K562 (cell line): Measurements from ENCODE around the gene MRM2. TPM values are rescaled to one million over a fixed set of nuclear protein-coding genes. Genes with fewer than 3 reads are reported as not detected.

Experiments
- ATAC-seq: fragments of 200-7000 bp; cut with Tn5 transposase; 3 replicates; pipeline ENCODE4 v1.9.1; 2020; ENCODE audit warnings: moderate library complexity
- BruUV-seq: library from RNA; stranded (reverse); fragments of 400-500 nt; replicated peaks from 2 replicates; lab custom pipeline; 2021; lab: Mats Ljungman, UMichigan
- CTCF ChIA-PET: fragments of 300-600 bp; formaldehyde crosslinking; extraction: SDS; loops from one replicate; lab custom pipeline; 2021; ENCODE audit warnings: low intra/inter-chr PET ratio; lab: Yijun Ruan, JAX
- POLR2A ChIA-PET: fragments of 300-600, 350-650 bp; sonication (Branson Sonifier 250); formaldehyde crosslinking; extraction: SDS; loops from one replicate; lab custom pipeline; 2021; ENCODE audit warnings: antibody characterized with exemption, inconsistent platforms; lab: Yijun Ruan, JAX
- DNase-seq, 4 experiments: peaks; one replicate each; pipeline versions ENCODE4 v3.0.0 to v3.0.0-alpha.2; 2011 to 2018; ENCODE audit warnings: low spot score in 3 of 4, mixed read lengths in 3 of 4; ENCODE audit errors: extremely low read depth in 1 of 4
- FAIRE-seq: peaks from 2 replicates; lab custom pipeline; 2011; peaks lifted over from hg19 to GRCh38; lab: Jason Lieb, UNC
- H2AFZ ChIP-seq: 2 replicates; pipeline ENCODE4 v1.6.0; 2011; ENCODE audit warnings: low read depth, low read length, control low read depth, inconsistent platforms
- H3K27ac ChIP-seq: fragments of 200-600 bp; 3 replicates; pipeline ENCODE4 v1.8.0; 2011; ENCODE audit warnings: low read depth, mild to moderate bottlenecking, control low read depth, inconsistent platforms, low read length, moderate library complexity, mixed read lengths; ENCODE audit errors: extremely low read depth
- H3K27me3 ChIP-seq, 2 experiments: fragments of 300-600 bp in 1 of 2; 2 replicates in 1 of 2; 3 replicates in 1 of 2; pipeline versions ENCODE4 v1.6.0 to v1.8.0; 2011; ENCODE audit warnings: inconsistent platforms in 2 of 2, low read length in 2 of 2, mild to moderate bottlenecking in 1 of 2, mixed read lengths in 1 of 2, moderate library complexity in 1 of 2; ENCODE audit not compliant: control insufficient read depth in 2 of 2, insufficient read depth in 2 of 2
- H3K36me3 ChIP-seq: fragments of 300-600 bp; 3 replicates; pipeline ENCODE4 v1.8.0; 2011; ENCODE audit warnings: mild to moderate bottlenecking, low read length, inconsistent platforms; ENCODE audit not compliant: control insufficient read depth, insufficient read depth
- H3K4me1 ChIP-seq, 2 experiments: fragments of 200-600 bp in 1 of 2; replicated peaks in 1 of 2; 2 replicates in 1 of 2; 3 replicates in 1 of 2; pipeline versions ENCODE4 v1.5.1 to v1.8.0; 2011; ENCODE audit warnings: inconsistent platforms in 2 of 2, low read length in 2 of 2, mild to moderate bottlenecking in 1 of 2, mixed read lengths in 1 of 2, moderate library complexity in 1 of 2; ENCODE audit not compliant: control insufficient read depth in 2 of 2, insufficient read depth in 2 of 2
- H3K4me2 ChIP-seq: 2 replicates; pipeline ENCODE4 v1.6.1; 2011; ENCODE audit warnings: low read length, control low read depth, inconsistent platforms, mixed read lengths; ENCODE audit not compliant: insufficient read depth
- H3K4me3 ChIP-seq: fragments of 200-600 bp; sonication (generic), shearing (Covaris generic); 2 replicates; pipeline ENCODE4 v1.5.1; 2016; ENCODE audit warnings: control low read depth, inconsistent platforms
- H3K79me2 ChIP-seq: fragments of 200-600 bp; 3 replicates; pipeline ENCODE4 v1.8.0; 2011; ENCODE audit warnings: low read length, inconsistent platforms; ENCODE audit not compliant: control insufficient read depth, insufficient read depth
- H3K9ac ChIP-seq, 2 experiments: 2 replicates each; pipeline versions ENCODE4 v1.6.0 to v1.6.1; 2011; ENCODE audit warnings: low read depth in 2 of 2, low read length in 2 of 2, control low read depth in 1 of 2, inconsistent platforms in 1 of 2, mild to moderate bottlenecking in 1 of 2, mixed read lengths in 1 of 2; ENCODE audit not compliant: insufficient read depth in 1 of 2
- H3K9me1 ChIP-seq: one replicate; pipeline ENCODE4 v1.6.0; 2011; ENCODE audit warnings: inconsistent platforms, mild to moderate bottlenecking, low read length, moderate library complexity; ENCODE audit not compliant: control insufficient read depth, insufficient read depth
- H3K9me3 ChIP-seq: replicated peaks from 2 replicates; pipeline ENCODE4 v1.5.1; 2011; ENCODE audit warnings: low read depth, low read length, inconsistent platforms; ENCODE audit not compliant: control insufficient read depth, insufficient read depth
- H4K20me1 ChIP-seq: replicated peaks from 2 replicates; pipeline ENCODE4 v1.6.1; 2011; ENCODE audit warnings: low read length, inconsistent platforms, mixed read lengths; ENCODE audit not compliant: control insufficient read depth, insufficient read depth
- CBX1 ChIP-seq: sonication (generic); IDR thresholded peaks from 2 replicates; pipeline ENCODE4 v1.6.1; 2016; ENCODE audit warnings: antibody characterized with exemption, low read depth, mild to moderate bottlenecking
- MEF2A ChIP-seq: IDR thresholded peaks from 2 replicates; pipeline ENCODE4 v1.6.1; 2011; ENCODE audit warnings: low read depth, mild to moderate bottlenecking, low read length, moderate library complexity; ENCODE audit not compliant: control insufficient read depth
- NFE2L1 ChIP-seq: fragments of 450-650 bp; IDR thresholded peaks from 2 replicates; pipeline ENCODE4 v1.6.1; 2016; ENCODE audit warnings: missing genetic modification characterization, low read depth, mild to moderate bottlenecking, missing compliant biosample characterization, moderate library complexity, borderline replicate concordance
- NR1H2 ChIP-seq: sonication (generic); formaldehyde crosslinking; IDR thresholded peaks from 2 replicates; pipeline ENCODE4 v1.4.0; 2020; ENCODE audit warnings: mild to moderate bottlenecking, missing genetic modification reagents
- POLR2A ChIP-seq: fragments of 450-650 bp; conservative IDR thresholded peaks from 2 replicates; pipeline ENCODE4 v1.6.1; 2016
- PREB ChIP-seq: sonication (generic); formaldehyde crosslinking; IDR thresholded peaks from 2 replicates; pipeline ENCODE4 v1.8.1; 2023; ENCODE audit warnings: mild to moderate bottlenecking, missing genetic modification reagents
- PYGO2 ChIP-seq: fragments of 450-650 bp; IDR thresholded peaks from 2 replicates; pipeline ENCODE4 v1.6.1; 2016; ENCODE audit warnings: mild to moderate bottlenecking, missing genetic modification characterization, moderate library complexity, missing compliant biosample characterization
- ZNF174 ChIP-seq: fragments of 250-450 bp; sonication (Bioruptor Pico); IDR thresholded peaks from 2 replicates; pipeline ENCODE4 v1.4.0; 2020; ENCODE audit warnings: mild to moderate bottlenecking
- ZNF224 ChIP-seq: sonication (generic); formaldehyde crosslinking; IDR thresholded peaks from 2 replicates; pipeline ENCODE4 v1.8.0; 2022; ENCODE audit warnings: mild to moderate bottlenecking, missing genetic modification reagents
- ZNF316 ChIP-seq: fragments of 450-650 bp; IDR thresholded peaks from 2 replicates; pipeline ENCODE4 v1.6.1; 2016
- WGBS: fragments of 100-300 bp; shearing (Covaris generic); methylation state at CpG from one replicate; pipeline ENCODE4 v1.1.6; 2016; ENCODE audit warnings: low coverage, mixed read lengths; ENCODE audit not compliant: insufficient coverage; ENCODE audit errors: missing lambda C conversion rate; 5-methylcytosine and 5-hydroxymethylcytosine counted together
- in situ Hi-C: fragments of 300-500 bp; cut with MboI; formaldehyde crosslinking; loops from 4 replicates; pipeline ENCODE4 v1.15.0; 2018; ENCODE audit warnings: inconsistent platforms, mixed read lengths
- intact Hi-C: fragments of 100-400 bp; cut with micrococcal nuclease; formaldehyde crosslinking; loops from 2 replicates; pipeline ENCODE4 v1.14.2; 2022
- polyA plus RNA-seq, 8 experiments: library from polyadenylated mRNA; depleted of rRNA in 4 of 8; stranded (reverse) in 5 of 8; unstranded in 3 of 8; fragments of >200 nt; fragmentation: Nextera tagmentation in 2 of 8; fragmentation: Illumina TruSeq in 1 of 8; extraction: Ambion mirVana in 2 of 8; extraction: Trizol in 1 of 8; gene quantifications; 2 replicates each; pipeline versions ENCODE4 v1.2.1 to v1.2.3, GENCODE V29; 2011 to 2014; ENCODE audit warnings: inconsistent platforms in 1 of 8, missing spikeins in 1 of 8
- total RNA-seq, 7 experiments: library from RNA; depleted of rRNA in 6 of 7; stranded (reverse); fragments of >200 nt in 6 of 7; fragmentation: Illumina TruSeq in 2 of 7; extraction: Trizol in 2 of 7; gene quantifications; 2 replicates each; pipeline versions ENCODE4 v1.2.1 to v1.2.3, GENCODE V29; 2011 to 2021; ENCODE audit warnings: low replicate concordance in 1 of 7
- TF ChIP-seq, protein P1 (sequence below), 2 experiments: fragments of 450-650 bp in 1 of 2; sonication (generic) in 1 of 2; formaldehyde crosslinking in 1 of 2; IDR thresholded peaks in 1 of 2; conservative IDR thresholded peaks in 1 of 2; 2 replicates each; pipeline versions ENCODE4 v1.6.1 to v1.8.1; 2016 to 2023; ENCODE audit warnings: mild to moderate bottlenecking in 2 of 2, moderate library complexity in 2 of 2, inconsistent platforms in 1 of 2, missing genetic modification reagents in 1 of 2
- TF ChIP-seq, protein P2 (sequence below): fragments of 450-650 bp; IDR thresholded peaks from 2 replicates; pipeline ENCODE4 v1.6.1; 2016; ENCODE audit warnings: borderline replicate concordance
- TF ChIP-seq, protein P3 (sequence below): fragments of 250-450 bp; sonication (Bioruptor Pico); IDR thresholded peaks from 2 replicates; pipeline ENCODE4 v1.5.0; 2020; ENCODE audit warnings: mild to moderate bottlenecking
- TF ChIP-seq, protein P4 (sequence below): sonication (generic); formaldehyde crosslinking; IDR thresholded peaks from 2 replicates; pipeline ENCODE4 v1.8.0; 2022; ENCODE audit warnings: mild to moderate bottlenecking, missing genetic modification reagents, borderline replicate concordance

The MRM2 gene
- total and polyA plus RNA-seq, 9 of the 15 experiments (the other 6 are each of a cell fraction or from before 2014, with no cell fraction given): 32.4 to 116 (median 50.5) TPM

- Histone ChIP-seq H3K27me3 (no peaks in the 10 kb centered on the region), H3K4me2 (no peak overlapping the region), H3K79me2 (no peaks in the 10 kb centered on the region), H3K4me3 (no peak overlapping the region), H2AFZ (no peak overlapping the region), H3K27ac (no peak overlapping the region), H3K9ac (peak overlapping the region in 1 of 2 experiments; percentile 55; a peak in 1 of 4 replicates), H3K4me1 (peaks cover 0 to 10% of the 10 kb centered on the region in 2 experiments; a peak in 1 of 5 replicates), H3K9me3 (0 out of 2 replicates have a peak, but pooled peaks cover under 1% of the 10 kb centered on the region), H3K36me3 (peaks cover 69% of the 10 kb centered on the region; the same call in 2 of the 3 replicates), H3K9me1 (no peaks in the 10 kb centered on the region), H4K20me1 (no peaks in the 10 kb centered on the region; the same call in none of the 2 replicates)
- POLR2A ChIA-PET: interaction anchor here (1.7 kb wide), 1 partner anchor 28 kb away, joined by 4 read pairs; no protein-coding TSS in a partner anchor
- in situ Hi-C loops (loop anchor here (10.0 kb wide), 1 partner anchor 624 kb away; no protein-coding TSS in a partner anchor), intact Hi-C loops (loop anchor here (10.0 kb wide), 1 partner anchor 634 kb away; the partner anchor contains the start of gene PSMG3)
- CTCF ChIA-PET: interaction anchor here (1.4 kb wide), 1 partner anchor 629 kb away, joined by 12 read pairs; no protein-coding TSS in a partner anchor
- DNase-seq: no peak
- no peak for FAIRE-seq
- WGBS: 93% methylated on average over 15 of the region's 16 CpGs
- no peak for ATAC-seq
- no TSS peak for BruUV-seq
- TF ChIP-seq NFE2L1 (no peak), ZNF316 (no peak), ZNF224 (no peak), MEF2A (no peak), CBX1 (no peak), POLR2A (no peak), PREB (CRISPR knock-in tag) (no peak), ZNF174 (CRISPR knock-in tag) (no peak), PYGO2 (tag) (no peak), NR1H2 (CRISPR knock-in tag) (no peak)
- TF ChIP-seq, protein P1, sequence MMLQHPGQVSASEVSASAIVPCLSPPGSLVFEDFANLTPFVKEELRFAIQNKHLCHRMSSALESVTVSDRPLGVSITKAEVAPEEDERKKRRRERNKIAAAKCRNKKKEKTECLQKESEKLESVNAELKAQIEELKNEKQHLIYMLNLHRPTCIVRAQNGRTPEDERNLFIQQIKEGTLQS (IDR thresholded peaks at IDR 0.05): no peak
- TF ChIP-seq, protein P1 (CRISPR knock-in tag; conservative IDR thresholded peaks at IDR 0.05): no peak
- TF ChIP-seq, protein P2, sequence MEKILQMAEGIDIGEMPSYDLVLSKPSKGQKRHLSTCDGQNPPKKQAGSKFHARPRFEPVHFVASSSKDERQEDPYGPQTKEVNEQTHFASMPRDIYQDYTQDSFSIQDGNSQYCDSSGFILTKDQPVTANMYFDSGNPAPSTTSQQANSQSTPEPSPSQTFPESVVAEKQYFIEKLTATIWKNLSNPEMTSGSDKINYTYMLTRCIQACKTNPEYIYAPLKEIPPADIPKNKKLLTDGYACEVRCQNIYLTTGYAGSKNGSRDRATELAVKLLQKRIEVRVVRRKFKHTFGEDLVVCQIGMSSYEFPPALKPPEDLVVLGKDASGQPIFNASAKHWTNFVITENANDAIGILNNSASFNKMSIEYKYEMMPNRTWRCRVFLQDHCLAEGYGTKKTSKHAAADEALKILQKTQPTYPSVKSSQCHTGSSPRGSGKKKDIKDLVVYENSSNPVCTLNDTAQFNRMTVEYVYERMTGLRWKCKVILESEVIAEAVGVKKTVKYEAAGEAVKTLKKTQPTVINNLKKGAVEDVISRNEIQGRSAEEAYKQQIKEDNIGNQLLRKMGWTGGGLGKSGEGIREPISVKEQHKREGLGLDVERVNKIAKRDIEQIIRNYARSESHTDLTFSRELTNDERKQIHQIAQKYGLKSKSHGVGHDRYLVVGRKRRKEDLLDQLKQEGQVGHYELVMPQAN: no peak
- TF ChIP-seq, protein P3, sequence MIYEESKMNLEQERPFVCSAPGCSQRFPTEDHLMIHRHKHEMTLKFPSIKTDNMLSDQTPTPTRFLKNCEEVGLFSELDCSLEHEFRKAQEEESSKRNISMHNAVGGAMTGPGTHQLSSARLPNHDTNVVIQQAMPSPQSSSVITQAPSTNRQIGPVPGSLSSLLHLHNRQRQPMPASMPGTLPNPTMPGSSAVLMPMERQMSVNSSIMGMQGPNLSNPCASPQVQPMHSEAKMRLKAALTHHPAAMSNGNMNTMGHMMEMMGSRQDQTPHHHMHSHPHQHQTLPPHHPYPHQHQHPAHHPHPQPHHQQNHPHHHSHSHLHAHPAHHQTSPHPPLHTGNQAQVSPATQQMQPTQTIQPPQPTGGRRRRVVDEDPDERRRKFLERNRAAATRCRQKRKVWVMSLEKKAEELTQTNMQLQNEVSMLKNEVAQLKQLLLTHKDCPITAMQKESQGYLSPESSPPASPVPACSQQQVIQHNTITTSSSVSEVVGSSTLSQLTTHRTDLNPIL (CRISPR knock-in tag): no peak
- TF ChIP-seq, protein P4, sequence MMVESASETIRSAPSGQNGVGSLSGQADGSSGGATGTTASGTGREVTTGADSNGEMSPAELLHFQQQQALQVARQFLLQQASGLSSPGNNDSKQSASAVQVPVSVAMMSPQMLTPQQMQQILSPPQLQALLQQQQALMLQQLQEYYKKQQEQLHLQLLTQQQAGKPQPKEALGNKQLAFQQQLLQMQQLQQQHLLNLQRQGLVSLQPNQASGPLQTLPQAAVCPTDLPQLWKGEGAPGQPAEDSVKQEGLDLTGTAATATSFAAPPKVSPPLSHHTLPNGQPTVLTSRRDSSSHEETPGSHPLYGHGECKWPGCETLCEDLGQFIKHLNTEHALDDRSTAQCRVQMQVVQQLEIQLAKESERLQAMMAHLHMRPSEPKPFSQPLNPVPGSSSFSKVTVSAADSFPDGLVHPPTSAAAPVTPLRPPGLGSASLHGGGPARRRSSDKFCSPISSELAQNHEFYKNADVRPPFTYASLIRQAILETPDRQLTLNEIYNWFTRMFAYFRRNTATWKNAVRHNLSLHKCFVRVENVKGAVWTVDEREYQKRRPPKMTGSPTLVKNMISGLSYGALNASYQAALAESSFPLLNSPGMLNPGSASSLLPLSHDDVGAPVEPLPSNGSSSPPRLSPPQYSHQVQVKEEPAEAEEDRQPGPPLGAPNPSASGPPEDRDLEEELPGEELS (CRISPR knock-in tag): no peak
Observed at GRCh38 chr7:2208712-2209111, 33.3 kb downstream of the MRM2 start.
